ENCODE measurements around the gene NPTX2. TPM values are rescaled to one million over a fixed set of nuclear protein-coding genes. Genes with fewer than 3 reads are reported as not detected.
"Not testable (repeated sequence)": the region's sequence is repeated elsewhere in the genome, so short reads cannot be mapped to it uniquely, and the experiment has no call there.

The NPTX2 gene
- 0.43 TPM for total RNA-seq
- long read RNA-seq = 0 reads

DNA sequence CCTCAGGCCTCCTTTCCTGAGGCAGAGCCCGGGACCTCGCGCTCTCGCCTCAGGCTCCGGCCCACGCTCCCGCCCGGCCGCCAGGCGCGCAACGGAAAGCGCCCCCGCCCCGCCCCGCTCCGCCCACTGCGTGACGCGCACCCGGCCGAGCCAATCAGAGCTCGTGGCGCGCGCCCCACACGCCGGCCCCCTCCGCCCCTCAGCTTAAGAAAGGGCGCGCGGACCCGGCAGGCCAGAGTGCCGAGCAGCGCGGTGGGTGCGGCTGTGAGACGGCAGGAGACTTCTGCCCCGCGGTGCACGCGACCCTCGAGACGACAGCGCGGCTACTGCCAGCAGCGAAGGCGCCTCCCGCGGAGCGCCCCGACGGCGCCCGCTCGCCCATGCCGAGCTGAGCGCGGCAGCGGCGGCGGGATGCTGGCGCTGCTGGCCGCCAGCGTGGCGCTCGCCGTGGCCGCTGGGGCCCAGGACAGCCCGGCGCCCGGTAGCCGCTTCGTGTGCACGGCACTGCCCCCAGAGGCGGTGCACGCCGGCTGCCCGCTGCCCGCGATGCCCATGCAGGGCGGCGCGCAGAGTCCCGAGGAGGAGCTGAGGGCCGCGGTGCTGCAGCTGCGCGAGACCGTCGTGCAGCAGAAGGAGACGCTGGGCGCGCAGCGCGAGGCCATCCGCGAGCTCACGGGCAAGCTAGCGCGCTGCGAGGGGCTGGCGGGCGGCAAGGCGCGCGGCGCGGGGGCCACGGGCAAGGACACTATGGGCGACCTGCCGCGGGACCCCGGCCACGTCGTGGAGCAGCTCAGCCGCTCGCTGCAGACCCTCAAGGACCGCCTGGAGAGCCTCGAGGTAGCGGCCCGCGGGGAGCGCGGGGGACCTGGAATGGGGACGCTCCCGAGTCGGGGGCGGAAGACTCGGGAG lies at the start of gene NPTX2:
TSS of gene NPTX2 (plus strand) at position 235 of the 909 bp plus-strand sequence. CDS start at position 412, 177 bp downstream.
- intact Hi-C loops (cut with DNase I) = no loop called here
- DNase-seq (ENCODE audit: low spot score) = no peak

GRCh38 chr7:98567991-98568390 lies 49.1 kb upstream of the NPTX2 start:
- DNase-seq (ENCODE audit: low spot score) = no peak
- intact Hi-C loops (cut with DNase I) = no loop called here

- DNase-seq (ENCODE audit: low spot score) = no peak
- intact Hi-C loops (cut with DNase I) = no loop called here
Observed at GRCh38 chr7:98568891-98569290, 48.2 kb upstream of the NPTX2 start.

GRCh38 chr7:98569691-98570337 lies 47.3 kb upstream of the NPTX2 start:
- DNase-seq (ENCODE audit: low spot score) = no peak
- intact Hi-C loops (cut with DNase I) = no loop called here

DNA sequence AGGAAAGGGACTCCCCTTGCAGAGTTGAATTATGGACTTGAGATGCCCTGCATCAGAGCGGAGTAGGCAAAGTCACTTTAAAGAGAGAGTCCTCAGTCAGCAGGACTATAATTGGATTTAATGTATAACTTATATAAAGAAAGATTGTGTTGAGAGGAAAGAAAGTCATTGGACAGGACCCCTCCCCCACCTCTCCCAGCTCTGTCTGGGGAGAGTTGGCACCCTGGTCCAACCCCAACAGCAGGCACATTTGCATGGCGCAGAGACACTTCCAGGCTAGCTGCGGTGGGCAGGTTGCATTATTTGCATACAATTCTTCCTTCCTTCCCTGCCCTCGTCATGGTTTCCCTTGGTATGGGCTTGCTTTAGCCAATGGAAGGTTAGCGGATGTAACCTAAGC lies 46.1 kb upstream of the NPTX2 start:
- intact Hi-C loops (cut with DNase I) = no loop called here
- DNase-seq (ENCODE audit: low spot score) = no peak

- DNase-seq (ENCODE audit: low spot score) = no peak
- intact Hi-C loops (cut with DNase I) = no loop called here
Observed at GRCh38 chr7:98571986-98572385, 45.1 kb upstream of the NPTX2 start.

GRCh38 chr7:98572716-98573115 lies 44.4 kb upstream of the NPTX2 start:
- intact Hi-C loops (cut with DNase I) = not testable (repeated sequence)

DNA sequence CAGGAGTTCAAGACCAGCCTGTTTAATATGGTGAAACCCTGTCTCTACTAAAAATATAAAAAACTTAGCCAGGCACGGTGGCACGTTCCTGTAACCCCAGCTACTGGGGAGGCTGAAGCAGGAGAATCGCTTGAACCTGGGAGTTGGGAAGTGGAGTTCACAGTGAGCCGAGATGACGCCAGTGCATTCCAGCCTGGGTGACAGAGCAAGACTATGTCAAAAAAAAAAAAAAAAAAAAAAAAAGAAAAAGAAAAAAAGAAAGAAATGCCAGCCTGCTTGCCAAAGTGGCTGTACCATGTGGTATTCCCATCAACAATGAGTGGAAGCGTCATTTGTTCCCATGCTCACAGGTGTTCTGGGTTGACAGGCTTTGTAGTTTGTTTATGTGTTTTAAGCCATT lies 43.3 kb upstream of the NPTX2 start:
- intact Hi-C loops (cut with DNase I) = no loop called here
- DNase-seq (ENCODE audit: low spot score) = no peak

More at GRCh38 chr7:98572716-98573115, 44.4 kb upstream of the NPTX2 start:
- DNase-seq (ENCODE audit: low spot score) = not testable (repeated sequence)

DNA sequence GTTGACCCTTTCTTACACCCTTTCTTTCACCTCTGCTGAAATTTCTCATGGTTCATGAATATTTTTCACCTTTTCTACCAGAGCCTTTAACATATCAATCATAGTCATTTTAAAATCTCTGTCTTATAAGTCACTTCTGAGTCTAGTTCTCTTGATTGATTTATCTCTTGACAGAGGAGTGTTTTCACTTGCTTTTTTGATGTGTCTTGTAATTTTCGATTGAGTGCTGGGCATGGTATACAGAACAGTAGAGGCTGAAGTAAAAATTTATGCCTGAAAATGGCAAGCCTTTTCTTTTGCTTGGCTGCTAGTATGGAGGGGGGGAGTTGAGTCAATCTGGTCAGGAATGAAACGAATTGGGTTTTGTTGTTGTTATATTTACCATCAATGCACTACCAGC lies 41.2 kb upstream of the NPTX2 start:
- intact Hi-C loops (cut with DNase I) = no loop called here
- no peak for DNase-seq (ENCODE audit: low spot score)

DNA sequence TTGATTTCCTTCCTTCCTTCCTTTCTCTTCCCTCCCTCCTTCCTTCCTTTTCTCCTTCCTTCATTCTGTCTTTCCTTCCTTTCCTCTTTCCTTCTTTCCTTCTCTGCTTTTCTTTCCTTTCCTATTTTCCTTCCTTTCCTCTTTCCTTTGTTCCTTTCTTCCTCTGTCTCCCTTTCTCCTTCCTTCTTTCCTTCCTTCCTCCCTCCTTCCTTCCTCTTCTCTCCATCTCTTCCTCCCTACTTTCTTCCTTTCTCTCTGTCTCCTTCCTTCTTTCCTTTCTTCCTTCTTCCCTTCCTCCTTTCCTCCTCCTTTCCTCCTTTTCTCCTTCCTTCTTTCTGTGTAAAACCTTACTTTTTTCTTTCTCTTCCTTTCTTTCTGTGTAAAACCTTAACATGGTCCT lies 32.3 kb upstream of the NPTX2 start:
- no peak for DNase-seq (ENCODE audit: low spot score)
- intact Hi-C loops (cut with DNase I) = no loop called here

DNA sequence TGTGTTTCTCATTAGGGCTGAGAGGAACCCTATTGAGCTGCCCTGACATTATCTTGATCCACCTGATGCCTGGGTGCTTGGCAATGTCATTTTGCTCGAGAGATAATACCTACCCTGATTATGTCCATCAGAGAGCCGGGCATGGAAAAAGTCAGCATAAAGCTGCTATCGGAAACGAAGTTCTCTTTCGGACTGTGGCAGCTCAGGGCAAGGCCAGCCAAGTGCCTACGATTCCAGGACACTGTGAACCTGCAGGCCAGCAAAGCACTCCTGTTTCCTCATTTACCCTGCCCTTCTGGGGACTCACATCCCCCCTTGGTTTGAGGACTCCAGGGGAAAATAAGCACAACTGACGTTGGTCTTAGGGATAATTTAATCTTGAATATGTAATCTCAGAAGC lies 25.2 kb upstream of the NPTX2 start:
- DNase-seq (ENCODE audit: low spot score) = no peak
- intact Hi-C loops (cut with DNase I) = no loop called here

GRCh38 chr7:98594348-98594747 lies 22.7 kb upstream of the NPTX2 start:
- intact Hi-C loops (cut with DNase I) = no loop called here
- no peak for DNase-seq (ENCODE audit: low spot score)

GRCh38 chr7:98594787-98595186 lies 22.3 kb upstream of the NPTX2 start:
- intact Hi-C loops (cut with DNase I) = no loop called here
- no peak for DNase-seq (ENCODE audit: low spot score)

- DNase-seq (ENCODE audit: low spot score) = no peak
- intact Hi-C loops (cut with DNase I) = no loop called here
Observed at GRCh38 chr7:98598846-98599615, 18.1 kb upstream of the NPTX2 start.

DNA sequence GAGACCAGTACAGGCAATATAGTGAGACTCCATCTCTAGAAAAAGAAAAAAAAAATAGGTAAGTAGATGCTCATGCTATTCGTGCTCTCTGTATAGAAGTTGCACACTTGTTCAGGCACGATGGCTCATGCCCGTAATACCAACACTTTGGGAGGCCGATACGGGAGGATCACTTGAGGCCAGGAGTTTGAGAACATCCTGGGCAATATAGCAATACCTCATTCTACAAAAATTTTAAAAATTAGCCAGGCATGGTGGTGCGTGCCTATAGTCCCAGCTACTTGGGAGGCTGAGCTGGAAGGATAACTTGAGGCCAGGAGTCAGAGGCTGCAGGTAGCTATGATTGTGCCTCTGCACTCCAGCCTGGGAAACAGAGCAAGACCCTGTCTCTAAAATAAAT lies 17.2 kb upstream of the NPTX2 start:
- DNase-seq (ENCODE audit: low spot score) = no peak
- intact Hi-C loops (cut with DNase I) = no loop called here

- no peak for DNase-seq (ENCODE audit: low spot score)
- intact Hi-C loops (cut with DNase I) = no loop called here
Observed at GRCh38 chr7:98602755-98603398, 14.2 kb upstream of the NPTX2 start.

DNA sequence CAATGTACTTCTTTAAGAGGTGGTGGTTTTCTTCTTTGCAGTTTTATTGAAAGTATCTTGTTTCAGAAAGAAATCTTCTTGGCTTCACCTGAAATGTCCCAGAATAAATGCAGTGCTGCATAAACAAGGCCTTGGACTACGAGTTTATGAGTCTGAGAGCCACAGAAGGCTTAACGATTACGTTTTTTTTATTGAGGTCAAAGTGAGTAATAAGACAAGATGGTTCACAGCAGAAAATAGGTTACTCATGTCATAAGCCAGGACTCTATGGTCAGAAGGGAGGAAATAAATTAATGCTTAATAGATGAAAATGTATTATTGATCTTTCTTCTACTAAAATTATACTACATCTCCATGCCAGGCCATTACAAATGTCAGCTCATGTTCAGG lies 13.7 kb upstream of the NPTX2 start:
- intact Hi-C loops (cut with DNase I) = no loop called here
- no peak for DNase-seq (ENCODE audit: low spot score)

DNA sequence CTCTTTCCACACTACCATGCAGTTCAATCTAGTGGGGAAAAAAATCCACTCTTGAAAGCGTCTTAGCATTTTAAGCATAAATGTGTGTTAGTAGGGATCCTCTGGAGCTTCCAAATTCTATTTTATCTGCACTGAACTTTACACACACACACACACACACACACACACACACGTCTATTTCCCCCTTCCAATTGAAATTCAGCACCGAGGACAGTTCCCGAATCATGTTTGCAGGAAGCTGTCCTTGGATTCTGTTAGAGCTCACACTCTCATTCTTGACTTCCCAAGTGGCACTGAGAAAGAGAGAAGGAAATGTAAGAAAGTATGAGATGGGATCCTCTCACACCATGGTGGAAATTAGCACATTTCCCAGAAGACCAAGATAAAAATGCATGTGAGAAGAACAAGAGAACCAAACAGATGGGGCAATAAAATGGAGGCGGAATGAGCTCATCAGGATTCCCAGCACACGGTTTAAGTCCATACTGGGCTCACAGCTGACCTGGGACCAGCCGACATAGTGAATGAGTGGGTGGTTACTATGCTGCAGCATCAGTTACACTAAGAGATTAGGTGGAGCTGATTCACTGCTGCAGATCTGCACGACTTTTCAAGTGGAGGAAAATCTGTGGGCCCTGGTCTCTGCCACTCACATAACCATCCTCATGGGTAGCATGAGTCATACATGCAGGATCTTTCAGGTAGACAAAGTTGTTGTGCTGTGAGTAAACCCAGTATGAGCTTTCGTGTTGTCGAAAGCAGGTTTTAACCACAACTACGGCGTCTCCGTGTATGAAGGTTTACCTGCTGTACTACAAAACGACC lies 3.3 kb upstream of the NPTX2 start:
- intact Hi-C loops (cut with DNase I) = no loop called here

More for the DNA sequence above, 3.3 kb upstream of the NPTX2 start:
- no peak for DNase-seq (ENCODE audit: low spot score)

Measured in cardiac septum (tissue), 1 donor.